ENCODE data around the gene RAB11A.
A peak's percentile ranks its signal among the peaks of the same experiment; 100 is the strongest.

Gene RAB11A

GRCh38 chr15:65904301-65904700 lies 35.0 kb downstream of the RAB11A start:
- no peak for DNase-seq (ENCODE audit: low read depth in 1 of 2, low spot score in 1 of 2)
- in situ Hi-C loops (cut with HindIII; ENCODE audit: low pct_unique_long_range_greater_than_20kb, low sequenced_read_pairs): no loop called here
- TF ChIP-seq JUND (IDR thresholded peaks at IDR 0.05; ENCODE audit: low read depth): no peak

GRCh38 chr15:65906396-65906795 lies 37.1 kb downstream of the RAB11A start:
- in situ Hi-C loops (cut with HindIII; ENCODE audit: low pct_unique_long_range_greater_than_20kb, low sequenced_read_pairs): no loop called here
- no peak for TF ChIP-seq JUND (IDR thresholded peaks at IDR 0.05; ENCODE audit: low read depth)
- DNase-seq (ENCODE audit: low read depth in 1 of 2, low spot score in 1 of 2): peak; percentile 70 to 82

- no peak for TF ChIP-seq JUND (IDR thresholded peaks at IDR 0.05; ENCODE audit: low read depth)
- DNase-seq (ENCODE audit: low read depth in 1 of 2, low spot score in 1 of 2): no peak
- in situ Hi-C loops (cut with HindIII; ENCODE audit: low pct_unique_long_range_greater_than_20kb, low sequenced_read_pairs): no loop called here
These were observed 38.4 kb downstream of the RAB11A start for GRCh38 chr15:65907661-65908060.

GRCh38 chr15:65908876-65909275 lies 39.6 kb downstream of the RAB11A start:
- in situ Hi-C loops (cut with HindIII; ENCODE audit: low pct_unique_long_range_greater_than_20kb, low sequenced_read_pairs): no loop called here
- no peak for TF ChIP-seq JUND (IDR thresholded peaks at IDR 0.05; ENCODE audit: low read depth)
- DNase-seq (ENCODE audit: low read depth in 1 of 2, low spot score in 1 of 2): no peak

GRCh38 chr15:65909831-65910230 lies 40.5 kb downstream of the RAB11A start:
- no peak for DNase-seq (ENCODE audit: low read depth in 1 of 2, low spot score in 1 of 2)
- no peak for TF ChIP-seq JUND (IDR thresholded peaks at IDR 0.05; ENCODE audit: low read depth)
- in situ Hi-C loops (cut with HindIII; ENCODE audit: low pct_unique_long_range_greater_than_20kb, low sequenced_read_pairs): no loop called here

- DNase-seq (ENCODE audit: low read depth in 1 of 2, low spot score in 1 of 2): no peak
- in situ Hi-C loops (cut with HindIII; ENCODE audit: low pct_unique_long_range_greater_than_20kb, low sequenced_read_pairs): no loop called here
- TF ChIP-seq JUND (IDR thresholded peaks at IDR 0.05; ENCODE audit: low read depth): no peak
These were observed 41.0 kb downstream of the RAB11A start for GRCh38 chr15:65910341-65910740.

GRCh38 chr15:65912235-65912634 lies 42.9 kb downstream of the RAB11A start:
- TF ChIP-seq JUND (IDR thresholded peaks at IDR 0.05; ENCODE audit: low read depth): no peak
- DNase-seq (ENCODE audit: low read depth in 1 of 2, low spot score in 1 of 2): no peak
- in situ Hi-C loops (cut with HindIII; ENCODE audit: low pct_unique_long_range_greater_than_20kb, low sequenced_read_pairs): no loop called here

- TF ChIP-seq JUND (IDR thresholded peaks at IDR 0.05; ENCODE audit: low read depth): no peak
- in situ Hi-C loops (cut with HindIII; ENCODE audit: low pct_unique_long_range_greater_than_20kb, low sequenced_read_pairs): no loop called here
- no peak for DNase-seq (ENCODE audit: low read depth in 1 of 2, low spot score in 1 of 2)
These were observed 44.4 kb downstream of the RAB11A start for GRCh38 chr15:65913631-65914199.

- TF ChIP-seq JUND (IDR thresholded peaks at IDR 0.05; ENCODE audit: low read depth): no peak
- DNase-seq (ENCODE audit: low read depth in 1 of 2, low spot score in 1 of 2): no peak
- in situ Hi-C loops (cut with HindIII; ENCODE audit: low pct_unique_long_range_greater_than_20kb, low sequenced_read_pairs): no loop called here
These were observed 45.1 kb downstream of the RAB11A start for GRCh38 chr15:65914386-65914785.

GRCh38 chr15:65914981-65915925 lies 46.0 kb downstream of the RAB11A start:
- no peak for DNase-seq (ENCODE audit: low read depth in 1 of 2, low spot score in 1 of 2)
- in situ Hi-C loops (cut with HindIII; ENCODE audit: low pct_unique_long_range_greater_than_20kb, low sequenced_read_pairs): no loop called here
- TF ChIP-seq JUND (IDR thresholded peaks at IDR 0.05; ENCODE audit: low read depth): no peak

GRCh38 chr15:65916041-65916663 lies 46.9 kb downstream of the RAB11A start:
- peak in 1 of 2 experiments; percentile 36 for DNase-seq (ENCODE audit: low read depth in 1 of 2, low spot score in 1 of 2)
- in situ Hi-C loops (cut with HindIII; ENCODE audit: low pct_unique_long_range_greater_than_20kb, low sequenced_read_pairs): no loop called here
- no peak for TF ChIP-seq JUND (IDR thresholded peaks at IDR 0.05; ENCODE audit: low read depth)

- in situ Hi-C loops (cut with HindIII; ENCODE audit: low pct_unique_long_range_greater_than_20kb, low sequenced_read_pairs): no loop called here
- DNase-seq (ENCODE audit: low read depth in 1 of 2, low spot score in 1 of 2): peak; percentile 56 to 82
These were observed 47.5 kb downstream of the RAB11A start for GRCh38 chr15:65916664-65917406.

More at GRCh38 chr15:65916664-65917406, 47.5 kb downstream of the RAB11A start:
- no peak for TF ChIP-seq JUND (IDR thresholded peaks at IDR 0.05; ENCODE audit: low read depth)

Data from T47D (cell line).